Measurements from ENCODE around the gene ABCA3. TPM values are rescaled to one million over a fixed set of nuclear protein-coding genes. Genes with fewer than 3 reads are reported as not detected.

Gene ABCA3
- total RNA-seq, 4 donors from 2014 or later: 6.8 to 17.9 (median 11.0) TPM

- no peaks in the 10 kb centered on the region for H3K27me3 ChIP-seq
- H3K36me3 ChIP-seq: peaks cover 53% of the 10 kb centered on the region
- 100% methylated on average over 1 of the region's 18 CpGs for WGBS
These were observed 94.1 kb downstream of the ABCA3 start for GRCh38 chr16:2246301-2246885.

DNA sequence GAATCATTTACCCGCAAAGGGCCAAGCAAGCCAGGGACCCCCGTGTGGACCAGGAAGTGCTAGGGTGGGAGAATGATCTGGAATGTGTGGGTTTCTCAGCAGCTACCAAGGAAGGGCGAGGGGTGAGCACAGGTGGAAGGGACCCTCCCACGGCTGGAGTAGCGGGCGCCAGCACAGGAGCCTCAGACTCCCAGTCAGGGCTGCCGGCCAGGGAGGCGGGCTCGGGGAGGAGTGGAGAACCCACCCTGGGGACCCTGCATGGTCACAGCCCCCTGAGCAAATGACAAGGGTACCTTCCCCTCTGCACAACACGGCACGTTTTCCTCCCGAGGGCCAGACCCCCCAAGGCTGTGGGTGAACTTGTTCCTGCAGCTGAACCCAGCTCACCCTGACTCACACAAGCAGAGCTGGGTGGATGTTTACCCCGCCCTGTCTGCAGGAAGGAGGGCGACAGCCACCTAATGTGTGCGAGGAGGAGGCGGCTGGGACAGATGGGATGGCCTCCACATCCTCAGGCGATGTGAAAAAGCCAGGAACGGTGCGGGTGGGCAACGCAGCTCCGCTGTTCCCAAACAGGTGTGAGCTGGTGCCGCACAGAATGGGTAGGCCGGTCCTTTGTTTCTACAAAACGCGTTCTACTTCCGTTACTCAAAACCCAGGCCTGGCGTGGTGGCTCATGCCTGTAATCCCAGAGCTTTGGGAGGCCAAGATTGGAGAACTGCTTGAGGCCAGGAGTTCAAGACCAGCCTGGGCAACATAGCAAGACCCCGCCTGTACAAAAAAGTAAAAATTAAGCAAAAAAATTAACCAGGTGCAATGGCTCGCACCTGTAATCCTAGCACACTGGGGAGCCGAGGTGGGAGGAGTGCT, 95.4 kb downstream of the ABCA3 start:
- DNase-seq (ENCODE audit: low spot score in 2 of 2): no peak
- Histone ChIP-seq H3K4me3 (no peak overlapping the region), H3K27me3 (no peaks in the 10 kb centered on the region), H3K9me3 (no peaks in the 10 kb centered on the region), H3K27ac (no peak overlapping the region), H3K4me1 (peaks cover 2% of the 10 kb centered on the region), H3K36me3 (peaks cover 61% of the 10 kb centered on the region)
- 91% methylated on average over 26 of the region's 30 CpGs for WGBS
- TF ChIP-seq CTCF (IDR thresholded peaks at IDR 0.05) (no peak), POLR2A (IDR thresholded peaks at IDR 0.05) (no peak), EP300 (IDR thresholded peaks at IDR 0.05) (no peak), POLR2AphosphoS5 (IDR thresholded peaks at IDR 0.05) (no peak)

More at GRCh38 chr16:2246301-2246885, 94.1 kb downstream of the ABCA3 start:
- no peak for TF ChIP-seq CTCF (IDR thresholded peaks at IDR 0.05)
- TF ChIP-seq POLR2A (IDR thresholded peaks at IDR 0.05): no peak
- TF ChIP-seq EP300 (IDR thresholded peaks at IDR 0.05): no peak
- no peak for TF ChIP-seq POLR2AphosphoS5 (IDR thresholded peaks at IDR 0.05)
- no peaks in the 10 kb centered on the region for H3K9me3 ChIP-seq
- H3K4me1 ChIP-seq: peaks cover 9% of the 10 kb centered on the region
- H3K27ac ChIP-seq: no peak overlapping the region
- DNase-seq (ENCODE audit: low spot score in 2 of 2): no peak
- no peak overlapping the region for H3K4me3 ChIP-seq

DNA sequence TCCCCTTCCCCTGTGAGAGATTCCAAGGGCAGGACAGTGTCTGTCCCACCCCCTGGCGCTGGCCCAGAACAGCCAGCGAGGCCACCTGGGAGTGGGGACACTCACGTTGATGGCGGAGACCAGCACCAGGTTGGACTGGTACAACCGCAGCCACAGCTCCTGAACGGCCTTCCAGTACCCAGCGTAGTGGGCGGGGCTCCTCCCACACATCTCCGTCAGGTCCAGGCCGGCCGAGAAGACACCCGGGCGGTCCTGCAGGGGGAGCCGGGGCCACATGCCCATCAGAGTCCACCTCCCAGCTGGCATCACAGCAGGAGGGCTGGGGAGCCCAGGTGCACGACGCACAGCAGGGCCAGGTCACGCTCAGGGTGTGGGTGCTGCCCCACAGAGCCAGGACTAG, 96.2 kb downstream of the ABCA3 start:
- no peak for DNase-seq (ENCODE audit: low spot score in 2 of 2)
- Histone ChIP-seq H3K4me3 (no peak overlapping the region), H3K27me3 (no peaks in the 10 kb centered on the region), H3K27ac (no peak overlapping the region), H3K9me3 (no peaks in the 10 kb centered on the region), H3K36me3 (peaks cover 64% of the 10 kb centered on the region), H3K4me1 (no peaks in the 10 kb centered on the region)
- TF ChIP-seq POLR2A (IDR thresholded peaks at IDR 0.05) (no peak), CTCF (IDR thresholded peaks at IDR 0.05) (no peak), POLR2AphosphoS5 (IDR thresholded peaks at IDR 0.05) (no peak), EP300 (IDR thresholded peaks at IDR 0.05) (no peak)
- WGBS: 72% methylated on average over 14 of the region's 17 CpGs

DNA sequence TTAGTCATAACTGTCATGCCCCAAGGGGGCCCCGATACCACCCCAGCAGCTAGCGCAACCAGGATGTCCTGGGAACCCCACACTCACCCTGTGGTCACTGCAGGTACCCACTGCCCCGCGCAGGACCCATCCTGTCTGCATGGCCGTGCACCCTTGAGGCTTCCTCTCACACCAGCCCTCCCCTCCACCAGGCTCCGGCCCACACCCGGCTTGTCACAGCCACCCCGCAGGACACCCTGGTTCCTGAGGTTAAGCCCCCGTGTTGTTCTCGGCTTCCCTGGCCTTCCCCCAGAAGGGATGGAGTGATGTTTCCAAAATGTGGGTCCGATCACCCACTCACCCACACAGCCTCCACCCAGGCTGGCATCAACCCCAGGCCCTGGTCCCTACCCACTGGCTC, 96.7 kb downstream of the ABCA3 start:
- peaks cover 64% of the 10 kb centered on the region for H3K36me3 ChIP-seq

More for the DNA sequence above, 96.7 kb downstream of the ABCA3 start:
- Histone ChIP-seq H3K4me3 (no peak overlapping the region), H3K27me3 (no peaks in the 10 kb centered on the region), H3K4me1 (peaks cover 2% of the 10 kb centered on the region), H3K9me3 (no peaks in the 10 kb centered on the region), H3K27ac (no peak overlapping the region)
- TF ChIP-seq EP300 (IDR thresholded peaks at IDR 0.05) (no peak), POLR2A (IDR thresholded peaks at IDR 0.05) (no peak), POLR2AphosphoS5 (IDR thresholded peaks at IDR 0.05) (no peak), CTCF (IDR thresholded peaks at IDR 0.05) (no peak)
- WGBS: 96% methylated on average over 11 of the region's 11 CpGs
- no peak for DNase-seq (ENCODE audit: low spot score in 2 of 2)

Measured in suprapubic skin (tissue), 4 donors.